ENCODE measurements around the gene CD99L2. TPM values are rescaled to one million over a fixed set of nuclear protein-coding genes. Genes with fewer than 3 reads are reported as not detected.

Gene CD99L2
- polyA plus RNA-seq, 1 donor from 2014 or later = 61.0 TPM

- Histone ChIP-seq H4K20me1 (ENCODE audit: insufficient read depth) (no peaks in the 10 kb centered on the region), H3K9me3 (ENCODE audit: low read length) (no peaks in the 10 kb centered on the region), H3K36me3 (ENCODE audit: insufficient read depth, low read length) (no peaks in the 10 kb centered on the region), H3K27me3 (ENCODE audit: insufficient read depth, low read depth, low read length) (no peaks in the 10 kb centered on the region), H3K9me2 (ENCODE audit: insufficient read depth, low read length) (no peaks in the 10 kb centered on the region), H3K4me2 (ENCODE audit: low read length) (no peak overlapping the region), H3K9ac (ENCODE audit: low read length) (no peak overlapping the region), H2AFZ (ENCODE audit: low read depth, low read length) (no peak overlapping the region), H3K79me2 (replicated peaks; ENCODE audit: insufficient read depth, low read length) (no peaks in the 10 kb centered on the region), H3F3A (ENCODE audit: insufficient read depth, low read length, poor library complexity, severe bottlenecking) (no peaks in the 10 kb centered on the region), H3K27ac (ENCODE audit: low read length) (no peak overlapping the region), H3K4me3 (ENCODE audit: low read length) (no peak overlapping the region)
- TF ChIP-seq RAD21 (conservative IDR thresholded peaks at IDR 0.05) (no peak), REST (IDR thresholded peaks at IDR 0.05; ENCODE audit: borderline replicate concordance) (no peak), MXI1 (conservative IDR thresholded peaks at IDR 0.05; ENCODE audit: poor library complexity, severe bottlenecking) (no peak), TAF1 (IDR thresholded peaks at IDR 0.05; ENCODE audit: low read depth) (no peak), EZH2 (IDR thresholded peaks at IDR 0.05; ENCODE audit: borderline replicate concordance, insufficient read depth, low read length, poor library complexity, severe bottlenecking) (no peak), SMC3 (conservative IDR thresholded peaks at IDR 0.05; ENCODE audit: poor library complexity) (no peak), POLR2AphosphoS5 (IDR thresholded peaks at IDR 0.05) (no peak), EP300 (conservative IDR thresholded peaks at IDR 0.05; ENCODE audit: poor library complexity, severe bottlenecking) (no peak)
- TF ChIP-seq, protein P1, sequence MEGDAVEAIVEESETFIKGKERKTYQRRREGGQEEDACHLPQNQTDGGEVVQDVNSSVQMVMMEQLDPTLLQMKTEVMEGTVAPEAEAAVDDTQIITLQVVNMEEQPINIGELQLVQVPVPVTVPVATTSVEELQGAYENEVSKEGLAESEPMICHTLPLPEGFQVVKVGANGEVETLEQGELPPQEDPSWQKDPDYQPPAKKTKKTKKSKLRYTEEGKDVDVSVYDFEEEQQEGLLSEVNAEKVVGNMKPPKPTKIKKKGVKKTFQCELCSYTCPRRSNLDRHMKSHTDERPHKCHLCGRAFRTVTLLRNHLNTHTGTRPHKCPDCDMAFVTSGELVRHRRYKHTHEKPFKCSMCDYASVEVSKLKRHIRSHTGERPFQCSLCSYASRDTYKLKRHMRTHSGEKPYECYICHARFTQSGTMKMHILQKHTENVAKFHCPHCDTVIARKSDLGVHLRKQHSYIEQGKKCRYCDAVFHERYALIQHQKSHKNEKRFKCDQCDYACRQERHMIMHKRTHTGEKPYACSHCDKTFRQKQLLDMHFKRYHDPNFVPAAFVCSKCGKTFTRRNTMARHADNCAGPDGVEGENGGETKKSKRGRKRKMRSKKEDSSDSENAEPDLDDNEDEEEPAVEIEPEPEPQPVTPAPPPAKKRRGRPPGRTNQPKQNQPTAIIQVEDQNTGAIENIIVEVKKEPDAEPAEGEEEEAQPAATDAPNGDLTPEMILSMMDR (IDR thresholded peaks at IDR 0.05; ENCODE audit: poor library complexity, severe bottlenecking) = no peak
These were observed 135.1 kb downstream of the CD99L2 start for GRCh38 chrX:150763303-150763797.

DNA sequence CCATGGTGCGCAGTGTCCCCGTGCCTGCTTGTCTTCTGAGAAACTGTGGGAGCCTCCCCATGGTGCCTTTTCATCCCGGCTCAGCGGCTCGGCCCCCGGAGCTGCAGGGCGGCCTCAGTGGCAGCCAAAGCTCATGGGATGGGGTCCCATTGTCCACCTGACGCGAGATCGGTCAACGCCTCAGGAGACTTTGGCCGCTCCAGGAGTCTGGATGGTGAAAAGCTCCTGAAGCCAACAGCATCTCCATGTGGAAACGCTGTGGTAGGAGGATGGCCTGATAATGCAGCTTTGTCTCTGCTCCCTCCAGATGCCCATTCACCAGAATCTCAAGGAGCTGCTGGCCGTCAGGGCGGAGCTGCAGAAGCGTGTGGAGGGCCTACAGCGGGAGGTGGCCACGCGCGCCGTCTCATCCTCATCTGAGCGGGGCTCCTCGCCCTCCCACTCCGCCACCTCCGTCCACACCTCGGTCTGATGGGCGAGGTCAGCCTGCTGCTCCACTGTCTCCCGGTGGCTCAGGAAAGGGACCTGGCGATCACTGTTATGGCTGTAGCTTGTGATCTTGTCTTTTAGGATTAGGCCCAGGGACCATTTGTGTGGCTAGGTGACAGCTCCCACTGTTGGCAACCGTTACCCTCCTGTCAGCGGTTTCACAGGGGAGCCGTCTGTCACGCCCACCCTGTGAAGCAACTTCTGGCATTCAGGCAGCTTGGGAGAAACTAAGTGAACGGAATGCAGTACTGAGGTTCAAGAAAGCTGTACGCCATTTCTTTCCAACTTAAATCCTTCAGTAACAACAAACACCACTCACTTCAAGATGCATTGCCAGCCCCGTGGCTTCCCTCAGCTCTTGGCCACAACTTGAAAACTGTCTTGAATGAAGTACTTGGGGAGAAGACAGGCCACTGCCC lies 136.0 kb downstream of the CD99L2 start:
- Histone ChIP-seq H2AFZ (ENCODE audit: low read depth, low read length) (no peak overlapping the region), H3K27me3 (ENCODE audit: insufficient read depth, low read depth, low read length) (no peaks in the 10 kb centered on the region), H4K20me1 (ENCODE audit: insufficient read depth) (no peaks in the 10 kb centered on the region), H3K9me2 (ENCODE audit: insufficient read depth, low read length) (no peaks in the 10 kb centered on the region), H3K9me3 (ENCODE audit: low read length) (no peaks in the 10 kb centered on the region), H3K36me3 (ENCODE audit: insufficient read depth, low read length) (no peaks in the 10 kb centered on the region), H3F3A (ENCODE audit: insufficient read depth, low read length, poor library complexity, severe bottlenecking) (no peaks in the 10 kb centered on the region), H3K27ac (ENCODE audit: low read length) (no peak overlapping the region), H3K9ac (ENCODE audit: low read length) (no peak overlapping the region), H3K79me2 (replicated peaks; ENCODE audit: insufficient read depth, low read length) (no peaks in the 10 kb centered on the region), H3K4me3 (ENCODE audit: low read length) (no peak overlapping the region), H3K4me2 (ENCODE audit: low read length) (no peak overlapping the region)
- no peak for TF ChIP-seq SMC3 (conservative IDR thresholded peaks at IDR 0.05; ENCODE audit: poor library complexity)
- TF ChIP-seq TAF1 (IDR thresholded peaks at IDR 0.05; ENCODE audit: low read depth) = no peak
- TF ChIP-seq MXI1 (conservative IDR thresholded peaks at IDR 0.05; ENCODE audit: poor library complexity, severe bottlenecking) = no peak
- TF ChIP-seq RAD21 (conservative IDR thresholded peaks at IDR 0.05) = no peak
- TF ChIP-seq POLR2AphosphoS5 (IDR thresholded peaks at IDR 0.05) = no peak
- no peak for TF ChIP-seq REST (IDR thresholded peaks at IDR 0.05; ENCODE audit: borderline replicate concordance)
- TF ChIP-seq EP300 (conservative IDR thresholded peaks at IDR 0.05; ENCODE audit: poor library complexity, severe bottlenecking) = no peak
- no peak for TF ChIP-seq EZH2 (IDR thresholded peaks at IDR 0.05; ENCODE audit: borderline replicate concordance, insufficient read depth, low read length, poor library complexity, severe bottlenecking)
- TF ChIP-seq, protein P1 (IDR thresholded peaks at IDR 0.05; ENCODE audit: poor library complexity, severe bottlenecking) = no peak
